Measurements from ENCODE around the gene PATZ1. TPM values are rescaled to one million over a fixed set of nuclear protein-coding genes. Genes with fewer than 3 reads are reported as not detected.
"Not testable (repeated sequence)": the region's sequence is repeated elsewhere in the genome, so short reads cannot be mapped to it uniquely, and the experiment has no call there.

Gene PATZ1
- polyA plus RNA-seq (ENCODE audit: insufficient read length in 10 of 10), result 10 to 100 TPM; 20.1 to 29.4 (median 22.0) TPM
- long read RNA-seq, donor 1, partial matches to known transcripts, result 0 of 12 reads
- long read RNA-seq, donor 1, other reads (novel, unspliced or antisense), result 0 of 12 reads
- long read RNA-seq, donor 2, partial matches to known transcripts, result 5 of 9 reads
- long read RNA-seq, donor 2, other reads (novel, unspliced or antisense), result 0 of 9 reads
- long read RNA-seq, donor 3, result 0 reads
- long read RNA-seq, donor 4, partial matches to known transcripts, result 38 of 82 reads
- long read RNA-seq, donor 4, other reads (novel, unspliced or antisense), result 35 of 82 reads
- long read RNA-seq, donor 5, partial matches to known transcripts, result 8 of 13 reads
- long read RNA-seq, donor 5, other reads (novel, unspliced or antisense), result 0 of 13 reads
- long read RNA-seq, donor 6, transcript PATZ1-201 (3 exons, 2,516 nt), result major isoform, 5 of 10 reads
- long read RNA-seq, donor 6, partial matches to known transcripts, result 0 of 10 reads
- long read RNA-seq, donor 6, other reads (novel, unspliced or antisense), result 0 of 10 reads
- long read RNA-seq, donor 7, partial matches to known transcripts, result 0 of 3 reads
- long read RNA-seq, donor 7, other reads (novel, unspliced or antisense), result 0 of 3 reads
- long read RNA-seq, donor 8, partial matches to known transcripts, result 0 of 5 reads
- long read RNA-seq, donor 8, other reads (novel, unspliced or antisense), result 0 of 5 reads
- long read RNA-seq, donor 9, partial matches to known transcripts, result 0 of 4 reads
- long read RNA-seq, donor 9, other reads (novel, unspliced or antisense), result 0 of 4 reads

- peak; percentile 86 to 94 (median 87) for DNase-seq
These were observed at the start of gene PATZ1 for GRCh38 chr22:31346255-31346732. Gene PATZ1 (minus strand): TSS chr22:31346346. CDS start chr22:31345602, 744 bp downstream.

GRCh38 chr22:31394326-31394725 lies 48.2 kb upstream of the PATZ1 start:
- DNase-seq, result no peak

- no peak for DNase-seq
These were observed 47.7 kb upstream of the PATZ1 start for GRCh38 chr22:31393893-31394292.

- not testable (repeated sequence) for DNase-seq
These were observed 32.5 kb upstream of the PATZ1 start for GRCh38 chr22:31378651-31379050.

GRCh38 chr22:31378123-31378522 lies 32.0 kb upstream of the PATZ1 start:
- peak in 1 of 3 donors; percentile 16 for DNase-seq

GRCh38 chr22:31377612-31378011 lies 31.5 kb upstream of the PATZ1 start:
- peak in 1 of 3 donors; percentile 20 for DNase-seq

- no peak for DNase-seq
These were observed 21.3 kb upstream of the PATZ1 start for GRCh38 chr22:31367426-31367825.

GRCh38 chr22:31363885-31364465 lies 17.8 kb upstream of the PATZ1 start:
- peak in 2 of 3 donors; percentile 55 to 78 for DNase-seq

- DNase-seq, result no peak
These were observed 15.6 kb upstream of the PATZ1 start for GRCh38 chr22:31361743-31362142.

GRCh38 chr22:31360029-31360428 lies 13.9 kb upstream of the PATZ1 start:
- DNase-seq, result no peak

GRCh38 chr22:31354515-31354914 lies 8.4 kb upstream of the PATZ1 start:
- no peak for DNase-seq

GRCh38 chr22:31350410-31350863 lies 4.3 kb upstream of the PATZ1 start:
- DNase-seq, result no peak

GRCh38 chr22:31349960-31350359 lies 3.8 kb upstream of the PATZ1 start:
- no peak for DNase-seq

GRCh38 chr22:31348766-31349165 lies 2.6 kb upstream of the PATZ1 start:
- DNase-seq, result no peak

- DNase-seq, result not testable (repeated sequence)
These were observed 1.8 kb upstream of the PATZ1 start for GRCh38 chr22:31348009-31348337.

GRCh38 chr22:31347251-31348008 lies 1.3 kb upstream of the PATZ1 start:
- DNase-seq, result peak; percentile 62 to 93 (median 84)

GRCh38 chr22:31346733-31347250 lies 646 bp upstream of the PATZ1 start:
- peak; percentile 34 to 88 (median 69) for DNase-seq

- peak; percentile 90 to 96 (median 94) for DNase-seq
These were observed 553 bp downstream of the PATZ1 start for GRCh38 chr22:31345331-31346254.

GRCh38 chr22:31344578-31345330 lies 1.4 kb downstream of the PATZ1 start:
- DNase-seq, result peak in 2 of 3 donors; percentile 59 to 84
